Stimulated activated CD4-positive, alpha-beta T cell treated with anti-CD3 and anti-CD28 coated beads, Interleukin-15, amount 100 ng/mL, for 48 hours (primary cell): ENCODE measurements around the gene PTPRN2.
"Not testable (repeated sequence)": the region's sequence is repeated elsewhere in the genome, so short reads cannot be mapped to it uniquely, and the experiment has no call there.

Experiments used
- DNase-seq, 2 donors: peaks; one replicate each; pipeline ENCODE4 v3.0.0-alpha.2; 2020; ENCODE audit warnings: low read depth in 2 of 2

The PTPRN2 gene

GRCh38 chr7:158419238-158419785 is 168.3 kb downstream of the PTPRN2 start:
- no peak for DNase-seq

- not testable (repeated sequence) for DNase-seq
Observed at GRCh38 chr7:158418395-158418794, 169.2 kb downstream of the PTPRN2 start.

- DNase-seq: no peak
Observed at GRCh38 chr7:158416283-158416933, 171.2 kb downstream of the PTPRN2 start.

GRCh38 chr7:158415316-158415715 is 172.3 kb downstream of the PTPRN2 start:
- DNase-seq: no peak

GRCh38 chr7:158414486-158414961 is 173.1 kb downstream of the PTPRN2 start:
- DNase-seq: no peak

- no peak for DNase-seq
Observed at GRCh38 chr7:158414002-158414401, 173.6 kb downstream of the PTPRN2 start.

GRCh38 chr7:158411232-158411950 is 176.2 kb downstream of the PTPRN2 start:
- DNase-seq: no peak

- no peak for DNase-seq
Observed at GRCh38 chr7:158410720-158411119, 176.9 kb downstream of the PTPRN2 start.

GRCh38 chr7:158409816-158410330 is 177.8 kb downstream of the PTPRN2 start:
- no peak for DNase-seq

GRCh38 chr7:158409120-158409519 is 178.5 kb downstream of the PTPRN2 start:
- no peak for DNase-seq

- DNase-seq: no peak
Observed at GRCh38 chr7:158408318-158408920, 179.2 kb downstream of the PTPRN2 start.

GRCh38 chr7:158407581-158408317 is 179.9 kb downstream of the PTPRN2 start:
- DNase-seq: no peak

GRCh38 chr7:158406801-158407200 is 180.8 kb downstream of the PTPRN2 start:
- DNase-seq: no peak

- no peak for DNase-seq
Observed at GRCh38 chr7:158406364-158406763, 181.3 kb downstream of the PTPRN2 start.

- DNase-seq: not testable (repeated sequence)
Observed at GRCh38 chr7:158405771-158406170, 181.9 kb downstream of the PTPRN2 start.

GRCh38 chr7:158405324-158405723 is 182.3 kb downstream of the PTPRN2 start:
- DNase-seq: no peak

- no peak for DNase-seq
Observed at GRCh38 chr7:158404031-158404761, 183.4 kb downstream of the PTPRN2 start.

GRCh38 chr7:158403013-158403821 is 184.4 kb downstream of the PTPRN2 start:
- no peak for DNase-seq

- no peak for DNase-seq
Observed at GRCh38 chr7:158402471-158402870, 185.2 kb downstream of the PTPRN2 start.

- DNase-seq: no peak
Observed at GRCh38 chr7:158401826-158402225, 185.8 kb downstream of the PTPRN2 start.
